ENCODE results near the gene LETM1. TPM values are rescaled to one million over a fixed set of nuclear protein-coding genes. Genes with fewer than 3 reads are reported as not detected.

LETM1 gene
- total and polyA plus RNA-seq, 2 donors (not counting 1 experiment from before 2014, with no cell fraction given), result 15.8 to 70.4 TPM

DNA sequence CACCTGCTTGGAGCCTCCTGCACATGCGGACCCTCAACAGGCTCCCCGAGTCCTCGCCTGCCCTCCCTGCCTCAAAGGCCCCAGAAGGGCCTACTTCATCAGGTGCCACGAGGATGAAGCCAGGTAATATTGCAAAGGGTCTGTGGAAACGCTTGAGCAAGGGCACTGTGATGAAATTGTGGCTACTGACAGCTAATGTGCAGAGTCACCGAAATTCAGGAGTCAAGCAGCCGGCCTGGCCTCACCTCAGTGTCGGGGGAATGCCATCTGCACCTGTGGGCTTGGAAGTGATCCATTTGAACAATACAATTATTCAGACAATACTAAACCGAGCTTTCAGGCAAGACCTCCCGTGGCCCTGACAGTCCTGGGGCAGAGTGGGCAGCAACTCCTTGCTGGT is 66.0 kb downstream of the LETM1 start:
- TF ChIP-seq, protein P1, sequence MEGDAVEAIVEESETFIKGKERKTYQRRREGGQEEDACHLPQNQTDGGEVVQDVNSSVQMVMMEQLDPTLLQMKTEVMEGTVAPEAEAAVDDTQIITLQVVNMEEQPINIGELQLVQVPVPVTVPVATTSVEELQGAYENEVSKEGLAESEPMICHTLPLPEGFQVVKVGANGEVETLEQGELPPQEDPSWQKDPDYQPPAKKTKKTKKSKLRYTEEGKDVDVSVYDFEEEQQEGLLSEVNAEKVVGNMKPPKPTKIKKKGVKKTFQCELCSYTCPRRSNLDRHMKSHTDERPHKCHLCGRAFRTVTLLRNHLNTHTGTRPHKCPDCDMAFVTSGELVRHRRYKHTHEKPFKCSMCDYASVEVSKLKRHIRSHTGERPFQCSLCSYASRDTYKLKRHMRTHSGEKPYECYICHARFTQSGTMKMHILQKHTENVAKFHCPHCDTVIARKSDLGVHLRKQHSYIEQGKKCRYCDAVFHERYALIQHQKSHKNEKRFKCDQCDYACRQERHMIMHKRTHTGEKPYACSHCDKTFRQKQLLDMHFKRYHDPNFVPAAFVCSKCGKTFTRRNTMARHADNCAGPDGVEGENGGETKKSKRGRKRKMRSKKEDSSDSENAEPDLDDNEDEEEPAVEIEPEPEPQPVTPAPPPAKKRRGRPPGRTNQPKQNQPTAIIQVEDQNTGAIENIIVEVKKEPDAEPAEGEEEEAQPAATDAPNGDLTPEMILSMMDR (conservative IDR thresholded peaks at IDR 0.05 in 1 of 2, IDR thresholded peaks at IDR 0.05 in 1 of 2; ENCODE audit: low read depth in 1 of 2, low read length in 2 of 2), result no peak
- no peak for TF ChIP-seq EZH2 (IDR thresholded peaks at IDR 0.05; ENCODE audit: low read length, missing control alignments)
- H3K4me2 ChIP-seq (ENCODE audit: extremely low read depth, insufficient read depth, low read length), result no peak overlapping the region

DNA sequence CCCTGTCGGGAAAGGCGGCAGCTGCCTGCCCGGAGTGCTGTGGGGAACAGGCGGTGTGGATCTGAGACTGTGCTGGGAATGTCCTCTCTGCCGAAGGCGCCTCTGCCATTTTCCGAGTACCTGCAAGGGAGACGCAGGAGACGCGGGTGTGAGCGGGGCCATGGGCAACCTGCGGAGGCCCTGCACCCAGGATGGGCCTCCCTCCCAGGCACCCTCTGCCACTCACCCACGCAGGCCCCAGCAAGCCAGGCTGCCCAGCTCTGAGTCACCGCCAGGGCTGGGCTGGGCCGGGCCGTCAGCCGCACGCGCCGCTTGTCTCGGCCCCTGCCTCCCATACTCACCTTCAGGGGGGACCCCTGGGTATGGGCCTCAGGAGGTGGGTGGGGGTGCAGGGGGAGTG is 66.4 kb downstream of the LETM1 start:
- TF ChIP-seq, protein P1 (conservative IDR thresholded peaks at IDR 0.05 in 1 of 2, IDR thresholded peaks at IDR 0.05 in 1 of 2; ENCODE audit: low read depth in 1 of 2, low read length in 2 of 2), result no peak
- TF ChIP-seq EZH2 (IDR thresholded peaks at IDR 0.05; ENCODE audit: low read length, missing control alignments), result no peak
- Histone ChIP-seq H3K4me3 (replicated peaks in 1 of 4; ENCODE audit: control extremely low read depth in 1 of 4, insufficient read depth in 1 of 4, low read depth in 3 of 4, low read length in 4 of 4) (no peak overlapping the region), H3K79me2 (ENCODE audit: control insufficient read depth, insufficient read depth, low read length) (no peaks in the 10 kb centered on the region), H3K27me3 (ENCODE audit: control insufficient read depth, insufficient read depth, low read length) (peaks cover 4% of the 10 kb centered on the region), H4K20me1 (ENCODE audit: control insufficient read depth, extremely low read depth, insufficient read depth, low read length) (no peaks in the 10 kb centered on the region), H3K4me2 (ENCODE audit: extremely low read depth, insufficient read depth, low read length) (no peak overlapping the region), H3K9me3 (ENCODE audit: control insufficient read depth, insufficient read depth, low read depth, low read length) (no peaks in the 10 kb centered on the region), H3K36me3 (ENCODE audit: control insufficient read depth, insufficient read depth, low read length) (no peaks in the 10 kb centered on the region), H3K9ac (ENCODE audit: insufficient read depth, low read length) (no peak overlapping the region), H2AFZ (ENCODE audit: low read length) (no peak overlapping the region), H3K4me1 (ENCODE audit: control insufficient read depth, extremely low read depth, insufficient read depth, low read length) (no peaks in the 10 kb centered on the region), H3K27ac (ENCODE audit: insufficient read depth, low read length) (no peak overlapping the region)
- DNase-seq (ENCODE audit: low read depth in 2 of 2), result no peak

More for the DNA sequence above, 66.0 kb downstream of the LETM1 start:
- no peaks in the 10 kb centered on the region for H3K79me2 ChIP-seq (ENCODE audit: control insufficient read depth, insufficient read depth, low read length)
- H3K4me1 ChIP-seq (ENCODE audit: control insufficient read depth, extremely low read depth, insufficient read depth, low read length), result no peaks in the 10 kb centered on the region
- H4K20me1 ChIP-seq (ENCODE audit: control insufficient read depth, extremely low read depth, insufficient read depth, low read length), result no peaks in the 10 kb centered on the region
- H3K36me3 ChIP-seq (ENCODE audit: control insufficient read depth, insufficient read depth, low read length), result no peaks in the 10 kb centered on the region
- no peak for DNase-seq (ENCODE audit: low read depth in 2 of 2)
- no peak overlapping the region for H3K9ac ChIP-seq (ENCODE audit: insufficient read depth, low read length)
- no peak overlapping the region for H3K27ac ChIP-seq (ENCODE audit: insufficient read depth, low read length)
- no peaks in the 10 kb centered on the region for H3K9me3 ChIP-seq (ENCODE audit: control insufficient read depth, insufficient read depth, low read depth, low read length)
- no peak overlapping the region for H3K4me3 ChIP-seq (replicated peaks in 1 of 4; ENCODE audit: control extremely low read depth in 1 of 4, insufficient read depth in 1 of 4, low read depth in 3 of 4, low read length in 4 of 4)
- H2AFZ ChIP-seq (ENCODE audit: low read length), result no peak overlapping the region
- H3K27me3 ChIP-seq (ENCODE audit: control insufficient read depth, insufficient read depth, low read length), result peaks cover 4% of the 10 kb centered on the region

DNA sequence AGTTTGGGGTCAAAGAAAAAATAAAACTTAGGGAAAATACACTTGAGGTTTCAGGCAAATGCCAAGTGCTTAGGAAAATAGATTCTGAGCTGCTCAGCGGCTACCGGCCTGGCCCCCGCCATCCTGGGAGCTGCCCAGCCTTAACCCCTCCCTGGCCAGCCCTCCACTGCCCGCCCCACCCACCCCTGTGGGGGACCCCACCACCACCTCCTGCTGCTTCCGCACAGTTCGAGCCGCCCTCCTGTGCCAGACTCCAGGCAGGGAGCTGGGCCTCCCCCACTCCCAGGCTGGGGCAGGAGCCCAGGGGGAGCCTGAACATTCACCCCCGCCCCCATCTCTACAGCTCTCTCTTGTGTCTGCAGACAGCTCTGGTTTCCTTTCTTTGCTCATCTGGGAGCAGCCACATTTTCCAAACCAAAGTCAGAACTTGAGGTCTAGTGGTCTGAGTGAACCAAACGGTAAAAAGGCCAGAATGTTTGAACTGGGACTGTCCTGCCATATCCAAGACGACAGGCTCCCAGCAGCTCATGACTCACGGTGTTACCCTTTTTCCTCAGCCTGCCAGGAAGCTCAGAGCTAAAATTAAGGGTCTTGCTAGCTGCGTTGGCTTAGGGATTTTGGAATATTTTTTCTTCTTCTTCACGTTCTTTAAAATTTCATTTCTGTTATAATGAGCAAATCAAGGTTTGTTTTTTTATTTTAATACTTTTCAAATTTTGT is 67.5 kb downstream of the LETM1 start:
- Histone ChIP-seq H3K4me3 (replicated peaks in 1 of 4; ENCODE audit: control extremely low read depth in 1 of 4, insufficient read depth in 1 of 4, low read depth in 3 of 4, low read length in 4 of 4) (no peak overlapping the region), H3K27me3 (ENCODE audit: control insufficient read depth, insufficient read depth, low read length) (no peaks in the 10 kb centered on the region), H3K4me2 (ENCODE audit: extremely low read depth, insufficient read depth, low read length) (no peak overlapping the region), H3K27ac (ENCODE audit: insufficient read depth, low read length) (no peak overlapping the region), H3K9ac (ENCODE audit: insufficient read depth, low read length) (no peak overlapping the region), H3K36me3 (ENCODE audit: control insufficient read depth, insufficient read depth, low read length) (no peaks in the 10 kb centered on the region), H4K20me1 (ENCODE audit: control insufficient read depth, extremely low read depth, insufficient read depth, low read length) (no peaks in the 10 kb centered on the region), H3K4me1 (ENCODE audit: control insufficient read depth, extremely low read depth, insufficient read depth, low read length) (no peaks in the 10 kb centered on the region), H3K79me2 (ENCODE audit: control insufficient read depth, insufficient read depth, low read length) (no peaks in the 10 kb centered on the region), H2AFZ (ENCODE audit: low read length) (no peak overlapping the region), H3K9me3 (ENCODE audit: control insufficient read depth, insufficient read depth, low read depth, low read length) (no peaks in the 10 kb centered on the region)
- TF ChIP-seq, protein P1 (conservative IDR thresholded peaks at IDR 0.05 in 1 of 2, IDR thresholded peaks at IDR 0.05 in 1 of 2; ENCODE audit: low read depth in 1 of 2, low read length in 2 of 2), result no peak
- no peak for TF ChIP-seq EZH2 (IDR thresholded peaks at IDR 0.05; ENCODE audit: low read length, missing control alignments)
- DNase-seq (ENCODE audit: low read depth in 2 of 2), result no peak

Measured in fibroblast of lung (primary cell).